Measurements from ENCODE around the gene MAP2K5.

- no peak for TF ChIP-seq CTCF (IDR thresholded peaks at IDR 0.05 in 2 of 3, conservative IDR thresholded peaks at IDR 0.05 in 1 of 3; ENCODE audit: control insufficient read depth in 2 of 3, extremely low read depth in 1 of 3, insufficient read depth in 1 of 3, low read depth in 3 of 3, low read length in 3 of 3)
- TF ChIP-seq, protein P1, sequence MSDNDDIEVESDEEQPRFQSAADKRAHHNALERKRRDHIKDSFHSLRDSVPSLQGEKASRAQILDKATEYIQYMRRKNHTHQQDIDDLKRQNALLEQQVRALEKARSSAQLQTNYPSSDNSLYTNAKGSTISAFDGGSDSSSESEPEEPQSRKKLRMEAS (IDR thresholded peaks at IDR 0.05; ENCODE audit: low read depth, low read length): no peak
- TF ChIP-seq CHD2 (IDR thresholded peaks at IDR 0.05; ENCODE audit: borderline replicate concordance, low read depth, low read length): no peak
Observed at GRCh38 chr15:67747921-67748320, 205.4 kb downstream of the MAP2K5 start.

Measured in GM12878 (cell line).